WTC11 (cell line): ENCODE results near the gene NCK1. TPM values are rescaled to one million over a fixed set of nuclear protein-coding genes. Genes with fewer than 3 reads are reported as not detected.

Experiments
- ATAC-seq: fragments of 200-7000 bp; cut with Tn5 transposase; 2 replicates; pipeline ENCODE4 v1.10.0; 2021; ENCODE audit warnings: mild to moderate bottlenecking, moderate library complexity
- CTCF ChIA-PET: fragments of 300-600 bp; sonication (Branson Sonifier 250); formaldehyde crosslinking; loops from one replicate; lab custom pipeline; 2021; ENCODE audit warnings: antibody characterized with exemption; lab: Charles Lee
- POLR2A ChIA-PET: fragments of 350-600 bp; sonication (Branson Sonifier 250); formaldehyde crosslinking; loops from one replicate; lab custom pipeline; 2021; ENCODE audit warnings: antibody characterized with exemption; lab: Charles Lee
- DNase-seq: peaks from one replicate; pipeline ENCODE4 v3.0.0; 2021; ENCODE audit warnings: low spot score
- H3K27ac Mint-ChIP-seq: 2 replicates; pipeline ENCODE4 v1.8.0; 2021; ENCODE audit warnings: mixed read lengths
- H3K27me3 Mint-ChIP-seq: 2 replicates; pipeline ENCODE4 v1.8.0; 2021; ENCODE audit warnings: low read depth, mild to moderate bottlenecking, moderate library complexity, mixed read lengths
- H3K36me3 Mint-ChIP-seq: 2 replicates; pipeline ENCODE4 v1.8.0; 2021; ENCODE audit warnings: mixed read lengths
- H3K4me1 Mint-ChIP-seq: 2 replicates; pipeline ENCODE4 v1.8.0; 2022; ENCODE audit warnings: mixed read lengths
- H3K4me3 Mint-ChIP-seq: 2 replicates; pipeline ENCODE4 v1.8.0; 2021; ENCODE audit warnings: mild to moderate bottlenecking, moderate library complexity, mixed read lengths
- H3K9me3 Mint-ChIP-seq: 2 replicates; pipeline ENCODE4 v1.8.0; 2021; ENCODE audit warnings: mixed read lengths
- CREM ChIP-seq: sonication (generic); formaldehyde crosslinking; IDR thresholded peaks from 2 replicates; pipeline ENCODE4 v1.8.1; 2022; ENCODE audit warnings: mild to moderate bottlenecking, missing genetic modification reagents, moderate library complexity
- E2F1 ChIP-seq: sonication (generic); formaldehyde crosslinking; IDR thresholded peaks from 2 replicates; pipeline ENCODE4 v1.8.0; 2022; ENCODE audit warnings: mild to moderate bottlenecking, missing genetic modification reagents
- ESRRA ChIP-seq: sonication (generic); formaldehyde crosslinking; IDR thresholded peaks from 2 replicates; pipeline ENCODE4 v1.8.1; 2022; ENCODE audit warnings: mild to moderate bottlenecking, missing genetic modification reagents, borderline replicate concordance
- HMGA2 ChIP-seq: fragments of 250-450 bp; sonication (Bioruptor Pico); IDR thresholded peaks from 2 replicates; pipeline ENCODE4 v1.4.0; 2021; ENCODE audit warnings: mild to moderate bottlenecking, moderate library complexity
- NR2C2 ChIP-seq: sonication (generic); formaldehyde crosslinking; IDR thresholded peaks from 2 replicates; pipeline ENCODE4 v1.8.0; 2022; ENCODE audit warnings: mild to moderate bottlenecking, missing genetic modification reagents
- PRDM15 ChIP-seq: sonication (generic); formaldehyde crosslinking; IDR thresholded peaks from 2 replicates; pipeline ENCODE4 v1.8.0; 2022; ENCODE audit warnings: missing genetic modification reagents
- SMAD4 ChIP-seq: sonication (generic); formaldehyde crosslinking; IDR thresholded peaks from 2 replicates; pipeline ENCODE4 v1.8.0; 2022; ENCODE audit warnings: mild to moderate bottlenecking, missing genetic modification reagents
- ZNF219 ChIP-seq: sonication (generic); formaldehyde crosslinking; IDR thresholded peaks from 2 replicates; pipeline ENCODE4 v1.8.0; 2023; ENCODE audit warnings: missing genetic modification reagents, mild to moderate bottlenecking, borderline replicate concordance
- ZNF512 ChIP-seq: sonication (generic); formaldehyde crosslinking; IDR thresholded peaks from 2 replicates; pipeline ENCODE4 v1.8.1; 2022; ENCODE audit warnings: missing genetic modification reagents, borderline replicate concordance
- ZNF671 ChIP-seq: fragments of 250-450 bp; sonication (Bioruptor Pico); IDR thresholded peaks from 2 replicates; pipeline ENCODE4 v1.8.0; 2021; ENCODE audit warnings: mild to moderate bottlenecking
- total RNA-seq: library from RNA; stranded (reverse); gene quantifications from 3 replicates; pipeline ENCODE4 v1.2.3, GENCODE V29; 2021
- TF ChIP-seq, protein P1 (sequence below): sonication (generic); formaldehyde crosslinking; conservative IDR thresholded peaks from 2 replicates; pipeline ENCODE4 v1.8.1; 2023; ENCODE audit warnings: mild to moderate bottlenecking, low read depth, missing genetic modification reagents, moderate library complexity
- TF ChIP-seq, protein P2 (sequence below): fragments of 250-450 bp; sonication (Bioruptor Pico); IDR thresholded peaks from 2 replicates; pipeline ENCODE4 v1.8.0; 2021; ENCODE audit warnings: mild to moderate bottlenecking

The NCK1 gene
- total RNA-seq, 1 experiment from 2014 or later: 28.9 TPM

DNA sequence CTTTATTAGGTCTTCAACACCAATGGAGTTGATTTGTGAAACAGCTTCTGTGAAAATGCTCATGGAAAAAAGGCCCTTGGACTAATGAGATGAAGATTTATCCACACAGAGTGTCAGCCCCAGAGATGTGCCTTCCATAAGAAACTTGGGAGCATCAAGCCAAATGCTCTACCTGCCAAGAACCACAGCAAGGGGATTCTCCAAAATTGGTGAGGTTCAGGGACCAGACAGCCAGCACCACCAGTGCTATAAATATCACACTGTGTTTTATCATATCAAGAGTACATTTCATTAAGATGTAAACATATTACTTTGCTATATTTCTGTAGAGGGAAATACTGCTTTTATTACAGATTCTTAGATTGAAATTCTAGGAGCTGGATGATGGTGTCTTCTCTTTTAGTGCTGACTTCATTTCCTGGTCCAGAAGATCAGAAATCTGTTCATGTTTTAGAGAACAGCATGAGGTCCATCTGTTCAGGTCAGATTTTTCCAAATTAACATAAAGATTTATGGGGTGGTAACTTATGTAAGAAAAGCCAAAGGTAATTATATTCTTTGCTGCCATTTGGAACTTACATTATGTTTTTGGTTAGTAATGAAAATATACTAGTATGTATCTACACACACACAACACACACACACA, 25.4 kb upstream of the NCK1 start (continued):
- no peak for TF ChIP-seq PRDM15 (CRISPR knock-in tag)
- no peak for TF ChIP-seq ZNF671 (CRISPR knock-in tag)
- TF ChIP-seq, all 79 proteins: peak for 0

DNA sequence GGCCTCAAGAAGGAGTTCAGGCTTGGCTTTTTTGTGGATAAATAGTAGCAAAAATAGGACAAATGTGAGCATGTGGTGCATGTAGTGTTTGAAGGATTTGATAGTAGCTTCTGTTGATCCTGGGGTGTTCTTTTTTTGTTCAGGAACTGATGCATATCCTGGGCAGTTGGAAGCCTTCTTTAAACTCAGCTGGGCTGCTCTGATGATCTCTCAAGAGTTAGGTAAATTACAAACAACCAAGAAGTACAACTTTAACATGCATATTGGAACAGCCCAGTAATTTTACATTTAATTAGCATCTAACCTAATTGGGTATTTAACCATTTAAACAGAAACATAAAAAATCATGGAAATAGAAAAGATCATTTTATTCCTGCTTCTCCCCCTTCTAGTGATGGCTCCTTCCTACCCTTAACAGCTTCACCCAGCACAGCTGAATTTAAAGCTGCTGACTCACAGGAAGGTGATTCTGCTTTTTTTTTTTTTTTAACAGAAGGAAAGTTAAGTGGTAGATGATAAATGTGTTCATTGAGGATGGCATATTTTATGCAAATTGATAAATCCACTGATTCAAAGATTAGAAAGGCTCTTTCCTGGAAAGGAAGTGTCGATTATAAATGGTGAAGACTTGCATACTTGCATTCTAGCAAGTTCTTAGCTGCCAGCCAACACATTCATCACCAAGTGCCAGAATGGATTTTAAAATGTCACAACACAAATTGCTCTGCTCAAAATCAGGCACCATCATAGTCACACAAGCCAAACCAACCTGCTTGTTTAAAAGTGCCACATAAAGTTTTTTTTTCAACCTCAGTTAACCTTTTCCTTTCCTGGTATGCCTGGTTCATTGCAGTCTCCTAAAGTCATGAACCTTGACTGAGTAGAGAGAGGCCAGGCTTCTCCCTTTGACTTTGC, 23.1 kb upstream of the NCK1 start:
- peak overlapping the region; percentile 61; the same call in 1 of the 2 replicates for H3K27ac Mint-ChIP-seq
- peaks cover 12% of the 10 kb centered on the region for H3K36me3 Mint-ChIP-seq
- no peak for DNase-seq
- ATAC-seq: peak; percentile 57
- TF ChIP-seq CREM (CRISPR knock-in tag): no peak
- no peak for TF ChIP-seq ZNF512
- TF ChIP-seq HMGA2 (CRISPR knock-in tag): no peak
- TF ChIP-seq, protein P1, sequence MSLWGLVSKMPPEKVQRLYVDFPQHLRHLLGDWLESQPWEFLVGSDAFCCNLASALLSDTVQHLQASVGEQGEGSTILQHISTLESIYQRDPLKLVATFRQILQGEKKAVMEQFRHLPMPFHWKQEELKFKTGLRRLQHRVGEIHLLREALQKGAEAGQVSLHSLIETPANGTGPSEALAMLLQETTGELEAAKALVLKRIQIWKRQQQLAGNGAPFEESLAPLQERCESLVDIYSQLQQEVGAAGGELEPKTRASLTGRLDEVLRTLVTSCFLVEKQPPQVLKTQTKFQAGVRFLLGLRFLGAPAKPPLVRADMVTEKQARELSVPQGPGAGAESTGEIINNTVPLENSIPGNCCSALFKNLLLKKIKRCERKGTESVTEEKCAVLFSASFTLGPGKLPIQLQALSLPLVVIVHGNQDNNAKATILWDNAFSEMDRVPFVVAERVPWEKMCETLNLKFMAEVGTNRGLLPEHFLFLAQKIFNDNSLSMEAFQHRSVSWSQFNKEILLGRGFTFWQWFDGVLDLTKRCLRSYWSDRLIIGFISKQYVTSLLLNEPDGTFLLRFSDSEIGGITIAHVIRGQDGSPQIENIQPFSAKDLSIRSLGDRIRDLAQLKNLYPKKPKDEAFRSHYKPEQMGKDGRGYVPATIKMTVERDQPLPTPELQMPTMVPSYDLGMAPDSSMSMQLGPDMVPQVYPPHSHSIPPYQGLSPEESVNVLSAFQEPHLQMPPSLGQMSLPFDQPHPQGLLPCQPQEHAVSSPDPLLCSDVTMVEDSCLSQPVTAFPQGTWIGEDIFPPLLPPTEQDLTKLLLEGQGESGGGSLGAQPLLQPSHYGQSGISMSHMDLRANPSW: no peak
- TF ChIP-seq, protein P2, sequence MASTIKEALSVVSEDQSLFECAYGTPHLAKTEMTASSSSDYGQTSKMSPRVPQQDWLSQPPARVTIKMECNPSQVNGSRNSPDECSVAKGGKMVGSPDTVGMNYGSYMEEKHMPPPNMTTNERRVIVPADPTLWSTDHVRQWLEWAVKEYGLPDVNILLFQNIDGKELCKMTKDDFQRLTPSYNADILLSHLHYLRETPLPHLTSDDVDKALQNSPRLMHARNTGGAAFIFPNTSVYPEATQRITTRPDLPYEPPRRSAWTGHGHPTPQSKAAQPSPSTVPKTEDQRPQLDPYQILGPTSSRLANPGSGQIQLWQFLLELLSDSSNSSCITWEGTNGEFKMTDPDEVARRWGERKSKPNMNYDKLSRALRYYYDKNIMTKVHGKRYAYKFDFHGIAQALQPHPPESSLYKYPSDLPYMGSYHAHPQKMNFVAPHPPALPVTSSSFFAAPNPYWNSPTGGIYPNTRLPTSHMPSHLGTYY (CRISPR knock-in tag): no peak
- no peak for TF ChIP-seq SMAD4 (CRISPR knock-in tag)
- TF ChIP-seq ZNF219: no peak
- no peak for TF ChIP-seq NR2C2 (CRISPR knock-in tag)
- TF ChIP-seq ESRRA (CRISPR knock-in tag): no peak
- TF ChIP-seq E2F1 (CRISPR knock-in tag): no peak
- no peaks in the 10 kb centered on the region for H3K9me3 Mint-ChIP-seq
- H3K4me3 Mint-ChIP-seq: peak overlapping the region; percentile 5; the same call in 1 of the 2 replicates
- POLR2A ChIA-PET: interaction anchor here (1.0 to 1.3 kb wide), 2 partner anchors 23 to 136 kb away, joined by 4 to 5 read pairs; partner anchors contain the start of gene NCK1
- CTCF ChIA-PET: interaction anchor here (0.7 to 2.2 kb wide), 2 partner anchors 86 to 175 kb away, joined by 3 to 11 read pairs; partner anchors contain the start of gene STAG1
- peaks cover 29% of the 10 kb centered on the region for H3K4me1 Mint-ChIP-seq
- H3K27me3 Mint-ChIP-seq: no peaks in the 10 kb centered on the region; the same call in 1 of the 2 replicates
